Measurements from ENCODE around the gene KAT6B. TPM values are rescaled to one million over a fixed set of nuclear protein-coding genes. Genes with fewer than 3 reads are reported as not detected.

The KAT6B gene
- total RNA-seq, 1 experiment from 2014 or later = 14.9 TPM

DNA sequence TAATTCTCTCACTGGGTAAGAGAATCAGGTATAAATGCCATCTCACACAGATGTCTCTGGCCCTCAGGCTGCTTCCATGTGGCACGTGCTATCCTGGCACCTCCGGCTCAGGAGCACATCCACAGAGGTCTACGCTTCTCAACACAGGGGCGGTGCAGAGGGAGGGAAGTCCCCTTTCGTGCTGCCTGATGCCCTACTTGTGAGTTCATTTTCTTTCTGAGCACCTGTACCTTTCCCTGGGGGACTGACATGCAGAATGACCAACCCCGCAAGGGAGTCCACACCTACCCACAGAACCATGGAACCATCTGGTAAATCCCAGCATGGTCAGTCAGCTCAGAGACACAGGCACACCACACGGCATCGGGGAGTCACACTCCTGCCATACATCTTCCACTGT is 186.1 kb downstream of the KAT6B start:
- no peaks in the 10 kb centered on the region for H3K36me3 Mint-ChIP-seq (ENCODE audit: insufficient read depth, unreplicated experiment)
- Histone ChIP-seq H3K9me3 (no peaks in the 10 kb centered on the region), H3K4me1 (no peaks in the 10 kb centered on the region), H3K27me3 (replicated peaks; ENCODE audit: control insufficient read depth, insufficient read depth, low read length) (no peaks in the 10 kb centered on the region), H3K36me3 (ENCODE audit: control insufficient read depth, insufficient read depth, low read length) (no peaks in the 10 kb centered on the region), H3K4me3 (ENCODE audit: low read depth, low read length) (no peak overlapping the region)
- no peaks in the 10 kb centered on the region for H3K9me3 Mint-ChIP-seq (ENCODE audit: unreplicated experiment)
- TF ChIP-seq, protein P1, sequence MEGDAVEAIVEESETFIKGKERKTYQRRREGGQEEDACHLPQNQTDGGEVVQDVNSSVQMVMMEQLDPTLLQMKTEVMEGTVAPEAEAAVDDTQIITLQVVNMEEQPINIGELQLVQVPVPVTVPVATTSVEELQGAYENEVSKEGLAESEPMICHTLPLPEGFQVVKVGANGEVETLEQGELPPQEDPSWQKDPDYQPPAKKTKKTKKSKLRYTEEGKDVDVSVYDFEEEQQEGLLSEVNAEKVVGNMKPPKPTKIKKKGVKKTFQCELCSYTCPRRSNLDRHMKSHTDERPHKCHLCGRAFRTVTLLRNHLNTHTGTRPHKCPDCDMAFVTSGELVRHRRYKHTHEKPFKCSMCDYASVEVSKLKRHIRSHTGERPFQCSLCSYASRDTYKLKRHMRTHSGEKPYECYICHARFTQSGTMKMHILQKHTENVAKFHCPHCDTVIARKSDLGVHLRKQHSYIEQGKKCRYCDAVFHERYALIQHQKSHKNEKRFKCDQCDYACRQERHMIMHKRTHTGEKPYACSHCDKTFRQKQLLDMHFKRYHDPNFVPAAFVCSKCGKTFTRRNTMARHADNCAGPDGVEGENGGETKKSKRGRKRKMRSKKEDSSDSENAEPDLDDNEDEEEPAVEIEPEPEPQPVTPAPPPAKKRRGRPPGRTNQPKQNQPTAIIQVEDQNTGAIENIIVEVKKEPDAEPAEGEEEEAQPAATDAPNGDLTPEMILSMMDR (IDR thresholded peaks at IDR 0.05; ENCODE audit: insufficient read depth in 1 of 2, low read depth in 1 of 2, low read length in 1 of 2, severe bottlenecking in 1 of 2, unreplicated experiment in 1 of 2) = no peak
- no TSS peak for BruUV-seq (replicated peaks)
- ChIA-PET CTCF (interaction anchor here (1.6 kb wide), 1 partner anchor 9 kb away, joined by 3 read pairs; no protein-coding TSS in a partner anchor), POLR2A (no interaction called here)
- H3K27ac Mint-ChIP-seq (ENCODE audit: unreplicated experiment) = no peak overlapping the region
- H3K4me1 Mint-ChIP-seq (ENCODE audit: low read depth, unreplicated experiment) = no peaks in the 10 kb centered on the region
- no peaks in the 10 kb centered on the region for H3K27me3 Mint-ChIP-seq (ENCODE audit: insufficient read depth, unreplicated experiment)
- intact Hi-C loops (cut with micrococcal nuclease; ENCODE audit: unreplicated experiment) = no loop called here
- DNase-seq = no peak
- H3K4me3 Mint-ChIP-seq (ENCODE audit: unreplicated experiment) = no peak overlapping the region

DNA sequence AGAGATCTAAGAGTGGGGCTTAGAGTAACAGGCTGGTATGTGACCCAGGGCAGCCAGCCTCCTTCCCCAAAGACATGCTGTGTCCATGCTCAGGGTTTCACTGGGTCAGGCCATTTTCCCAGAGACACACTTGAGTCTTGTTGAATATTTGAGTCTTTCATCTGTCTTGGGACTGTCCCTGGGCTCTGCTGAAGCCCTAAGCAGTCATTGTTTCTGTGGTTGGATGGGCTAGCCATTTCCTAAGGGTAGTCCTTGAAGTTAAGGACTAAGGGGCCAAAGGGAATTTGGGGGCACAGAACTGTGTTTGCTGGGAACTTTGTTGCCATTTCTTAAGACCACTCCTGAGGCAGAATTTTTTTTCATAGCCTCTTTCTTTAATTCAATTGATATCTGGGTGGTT is 186.6 kb downstream of the KAT6B start:
- no peaks in the 10 kb centered on the region for H3K9me3 ChIP-seq
- no peaks in the 10 kb centered on the region for H3K36me3 Mint-ChIP-seq (ENCODE audit: insufficient read depth, unreplicated experiment)
- H3K4me1 Mint-ChIP-seq (ENCODE audit: low read depth, unreplicated experiment) = no peaks in the 10 kb centered on the region
- H3K27me3 Mint-ChIP-seq (ENCODE audit: insufficient read depth, unreplicated experiment) = no peaks in the 10 kb centered on the region
- CTCF ChIA-PET = interaction anchor here (1.6 kb wide), 1 partner anchor 9 kb away, joined by 3 read pairs; no protein-coding TSS in a partner anchor
- no peaks in the 10 kb centered on the region for H3K9me3 Mint-ChIP-seq (ENCODE audit: unreplicated experiment)
- no peak overlapping the region for H3K4me3 ChIP-seq (ENCODE audit: low read depth, low read length)
- no peak overlapping the region for H3K27ac Mint-ChIP-seq (ENCODE audit: unreplicated experiment)
- no peak for DNase-seq
- no peaks in the 10 kb centered on the region for H3K4me1 ChIP-seq
- intact Hi-C loops (cut with micrococcal nuclease; ENCODE audit: unreplicated experiment) = no loop called here
- POLR2A ChIA-PET = no interaction called here
- TF ChIP-seq, protein P1 (IDR thresholded peaks at IDR 0.05; ENCODE audit: insufficient read depth in 1 of 2, low read depth in 1 of 2, low read length in 1 of 2, severe bottlenecking in 1 of 2, unreplicated experiment in 1 of 2) = no peak
- no peaks in the 10 kb centered on the region for H3K27me3 ChIP-seq (replicated peaks; ENCODE audit: control insufficient read depth, insufficient read depth, low read length)
- H3K36me3 ChIP-seq (ENCODE audit: control insufficient read depth, insufficient read depth, low read length) = no peaks in the 10 kb centered on the region; the same call in 1 of the 2 replicates
- BruUV-seq (replicated peaks) = no TSS peak
- no peak overlapping the region for H3K4me3 Mint-ChIP-seq (ENCODE audit: unreplicated experiment)

DNA sequence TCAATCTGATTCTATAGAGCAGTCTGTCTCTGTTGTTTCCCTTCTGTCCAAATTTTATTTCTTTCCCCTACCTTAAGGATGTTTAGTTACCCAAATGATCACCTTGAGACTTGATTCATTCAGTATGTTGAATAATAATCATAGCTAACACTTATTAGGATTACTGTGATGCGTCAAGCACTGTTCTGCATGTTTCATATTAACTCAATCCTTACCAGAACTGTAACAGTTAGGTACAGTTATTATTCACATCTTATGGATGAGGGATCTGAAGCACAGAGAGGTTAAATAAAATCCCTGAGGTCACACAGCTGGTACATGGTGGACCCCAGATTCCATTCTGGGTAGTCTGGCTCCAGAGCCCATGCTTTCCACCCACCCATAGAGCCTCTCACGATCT is 187.1 kb downstream of the KAT6B start:
- DNase-seq = no peak
- no peaks in the 10 kb centered on the region for H3K4me1 ChIP-seq
- POLR2A ChIA-PET = no interaction called here
- no peak overlapping the region for H3K27ac Mint-ChIP-seq (ENCODE audit: unreplicated experiment)
- H3K36me3 Mint-ChIP-seq (ENCODE audit: insufficient read depth, unreplicated experiment) = no peaks in the 10 kb centered on the region
- no peaks in the 10 kb centered on the region for H3K27me3 Mint-ChIP-seq (ENCODE audit: insufficient read depth, unreplicated experiment)
- intact Hi-C loops (cut with micrococcal nuclease; ENCODE audit: unreplicated experiment) = no loop called here
- BruUV-seq (replicated peaks) = no TSS peak
- no peaks in the 10 kb centered on the region for H3K4me1 Mint-ChIP-seq (ENCODE audit: low read depth, unreplicated experiment)
- H3K36me3 ChIP-seq (ENCODE audit: control insufficient read depth, insufficient read depth, low read length) = no peaks in the 10 kb centered on the region; the same call in 1 of the 2 replicates
- H3K9me3 ChIP-seq = no peaks in the 10 kb centered on the region
- H3K27me3 ChIP-seq (replicated peaks; ENCODE audit: control insufficient read depth, insufficient read depth, low read length) = no peaks in the 10 kb centered on the region
- TF ChIP-seq, protein P1 (IDR thresholded peaks at IDR 0.05; ENCODE audit: insufficient read depth in 1 of 2, low read depth in 1 of 2, low read length in 1 of 2, severe bottlenecking in 1 of 2, unreplicated experiment in 1 of 2) = no peak
- no peak overlapping the region for H3K4me3 ChIP-seq (ENCODE audit: low read depth, low read length)
- H3K9me3 Mint-ChIP-seq (ENCODE audit: unreplicated experiment) = no peaks in the 10 kb centered on the region
- no peak overlapping the region for H3K4me3 Mint-ChIP-seq (ENCODE audit: unreplicated experiment)
- CTCF ChIA-PET = interaction anchor here (1.6 kb wide), 1 partner anchor 8 kb away, joined by 3 read pairs; no protein-coding TSS in a partner anchor
